Astrocyte (in vitro differentiated cells and primary cell): Measurements from ENCODE around the gene CHCHD6.

Source experiments
- EZH2 ChIP-seq: IDR thresholded peaks from 2 replicates; pipeline ENCODE4 v1.6.1; 2012; ENCODE audit warnings: mild to moderate bottlenecking, low read length, inconsistent platforms; ENCODE audit not compliant: insufficient read depth
- TF ChIP-seq, protein P1 (sequence below): IDR thresholded peaks from 2 replicates; pipeline ENCODE4 v1.5.1; 2011; ENCODE audit warnings: low read depth, mild to moderate bottlenecking, inconsistent platforms, low read length, moderate library complexity; ENCODE audit not compliant: insufficient read depth

DNA sequence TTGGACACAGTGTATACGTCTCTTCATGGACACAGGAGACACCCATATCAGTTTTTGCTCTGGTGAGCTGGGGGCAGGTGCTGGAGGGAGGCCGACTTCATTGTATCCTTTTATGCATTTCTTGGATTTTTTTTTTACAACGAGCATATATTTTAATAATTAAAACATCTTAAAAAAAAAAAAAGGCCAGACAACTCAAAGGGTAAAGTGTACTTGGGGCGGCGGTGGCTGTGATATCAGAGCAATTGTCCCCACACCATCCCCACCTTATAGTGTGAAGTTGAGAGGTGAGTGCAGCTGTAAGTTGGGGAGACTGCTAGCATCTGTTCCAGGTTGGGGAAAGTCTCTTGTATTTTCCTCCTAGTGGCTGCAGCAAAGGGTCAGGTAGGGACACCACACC, 266.9 kb downstream of the CHCHD6 start:
- TF ChIP-seq, protein P1, sequence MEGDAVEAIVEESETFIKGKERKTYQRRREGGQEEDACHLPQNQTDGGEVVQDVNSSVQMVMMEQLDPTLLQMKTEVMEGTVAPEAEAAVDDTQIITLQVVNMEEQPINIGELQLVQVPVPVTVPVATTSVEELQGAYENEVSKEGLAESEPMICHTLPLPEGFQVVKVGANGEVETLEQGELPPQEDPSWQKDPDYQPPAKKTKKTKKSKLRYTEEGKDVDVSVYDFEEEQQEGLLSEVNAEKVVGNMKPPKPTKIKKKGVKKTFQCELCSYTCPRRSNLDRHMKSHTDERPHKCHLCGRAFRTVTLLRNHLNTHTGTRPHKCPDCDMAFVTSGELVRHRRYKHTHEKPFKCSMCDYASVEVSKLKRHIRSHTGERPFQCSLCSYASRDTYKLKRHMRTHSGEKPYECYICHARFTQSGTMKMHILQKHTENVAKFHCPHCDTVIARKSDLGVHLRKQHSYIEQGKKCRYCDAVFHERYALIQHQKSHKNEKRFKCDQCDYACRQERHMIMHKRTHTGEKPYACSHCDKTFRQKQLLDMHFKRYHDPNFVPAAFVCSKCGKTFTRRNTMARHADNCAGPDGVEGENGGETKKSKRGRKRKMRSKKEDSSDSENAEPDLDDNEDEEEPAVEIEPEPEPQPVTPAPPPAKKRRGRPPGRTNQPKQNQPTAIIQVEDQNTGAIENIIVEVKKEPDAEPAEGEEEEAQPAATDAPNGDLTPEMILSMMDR = no peak
- TF ChIP-seq EZH2 = no peak
